GM19035 (cell line): ENCODE results near the gene TSLP.

Experiments
- ATAC-seq: cut with Tn5 transposase; IDR thresholded peaks from one replicate; pipeline ENCODE4 v1.9.1; 2021; ENCODE audit not compliant: unreplicated experiment

The TSLP gene

DNA sequence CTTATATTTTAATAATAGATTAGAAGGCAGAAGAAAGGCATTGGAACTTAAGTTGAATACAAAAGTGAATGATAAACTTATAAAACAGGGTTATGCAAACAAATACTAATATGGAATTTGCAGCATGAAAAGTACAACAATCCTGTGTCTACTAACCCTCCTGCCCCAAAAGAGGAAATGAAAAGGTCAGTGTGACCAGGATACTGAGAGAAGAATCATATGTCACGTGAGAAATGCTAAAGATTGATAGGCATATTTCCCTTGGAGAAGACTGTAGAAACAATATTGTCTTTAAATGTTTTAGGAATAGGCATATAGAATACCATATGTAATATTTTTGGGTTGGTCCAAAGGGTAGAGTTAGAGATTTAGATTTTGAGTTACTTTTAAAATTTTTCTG is 24.5 kb downstream of the TSLP start:
- ATAC-seq, result no peak

DNA sequence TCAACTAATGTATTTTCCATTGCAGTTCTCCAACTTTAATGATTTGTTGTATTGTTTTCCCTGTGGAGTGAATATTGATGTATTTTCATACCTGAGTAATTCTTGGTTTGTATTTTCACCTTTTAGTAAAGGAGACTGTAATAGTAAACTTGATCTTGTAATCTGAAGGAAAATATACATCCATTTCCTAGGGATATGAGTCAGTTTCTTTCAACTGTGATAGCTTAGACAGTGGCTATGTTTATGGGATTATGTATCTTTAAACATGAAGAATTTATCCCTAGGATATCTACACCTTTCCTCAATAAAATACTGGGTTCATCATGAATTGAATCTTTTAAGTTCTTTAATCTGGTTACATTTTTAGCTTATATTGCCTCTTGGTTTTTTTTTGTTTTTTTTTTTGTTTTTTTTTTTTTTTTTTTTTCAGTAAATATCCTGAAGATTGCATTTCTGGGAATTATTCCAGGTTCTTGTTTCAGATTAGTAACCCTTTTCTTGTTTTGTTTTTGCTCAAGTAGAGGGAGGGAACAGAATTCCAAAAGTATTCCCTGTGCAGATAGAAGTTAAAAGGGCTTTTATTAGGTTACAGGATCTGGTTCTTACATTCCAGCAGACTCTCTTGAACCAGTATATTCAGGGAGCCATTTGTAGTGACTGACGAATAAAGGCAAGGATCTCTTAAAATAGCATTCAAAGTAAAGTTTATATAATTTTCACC is 27.7 kb downstream of the TSLP start:
- ATAC-seq, result no peak

DNA sequence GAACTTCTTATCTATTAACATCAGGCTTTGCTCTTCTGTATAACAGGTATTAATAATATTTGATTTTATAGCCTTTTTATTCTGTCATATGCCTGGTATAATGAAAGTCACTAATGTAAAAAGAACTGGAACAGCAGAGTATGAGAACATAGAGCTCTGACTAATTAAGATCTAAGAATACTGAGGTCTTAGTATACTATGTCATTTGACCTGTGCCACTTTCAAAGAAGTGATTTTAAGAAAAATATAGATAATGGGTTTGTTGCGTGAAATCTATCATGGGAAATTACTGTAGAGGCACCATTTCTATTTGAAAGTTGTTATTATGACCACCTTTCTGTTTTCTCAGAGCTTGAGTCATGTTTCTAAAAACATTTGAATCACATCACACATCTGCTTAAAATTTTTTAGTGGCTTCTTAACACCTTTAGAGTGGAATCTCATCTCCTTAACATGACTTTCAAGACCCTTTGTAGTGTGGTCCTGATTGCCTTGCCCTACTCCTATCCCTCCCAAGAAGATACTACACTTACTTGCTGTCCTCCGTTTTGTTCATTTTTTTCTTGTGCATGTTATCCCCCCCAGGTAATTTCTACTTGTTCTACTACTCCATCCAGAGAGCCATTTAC is 34.9 kb downstream of the TSLP start:
- ATAC-seq, result no peak

DNA sequence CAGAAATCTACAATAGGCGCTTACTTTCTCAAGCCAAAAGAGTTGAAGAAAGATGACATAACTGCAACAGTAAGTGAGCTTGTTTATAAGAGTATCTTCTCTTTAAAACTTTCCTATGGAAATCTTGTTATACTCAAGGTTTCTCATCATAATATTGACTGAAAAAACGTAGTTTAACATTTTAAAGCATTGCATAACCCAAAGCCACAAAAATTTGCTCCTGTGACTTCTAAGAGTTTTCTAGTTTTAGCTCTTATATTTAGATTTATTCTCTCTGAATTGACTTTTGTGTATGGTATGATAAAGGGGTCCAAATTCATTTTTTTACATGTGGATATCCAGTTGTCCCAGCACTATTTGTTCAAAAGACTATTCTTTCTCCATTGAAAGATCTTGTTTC is 35.9 kb downstream of the TSLP start:
- no peak for ATAC-seq

DNA sequence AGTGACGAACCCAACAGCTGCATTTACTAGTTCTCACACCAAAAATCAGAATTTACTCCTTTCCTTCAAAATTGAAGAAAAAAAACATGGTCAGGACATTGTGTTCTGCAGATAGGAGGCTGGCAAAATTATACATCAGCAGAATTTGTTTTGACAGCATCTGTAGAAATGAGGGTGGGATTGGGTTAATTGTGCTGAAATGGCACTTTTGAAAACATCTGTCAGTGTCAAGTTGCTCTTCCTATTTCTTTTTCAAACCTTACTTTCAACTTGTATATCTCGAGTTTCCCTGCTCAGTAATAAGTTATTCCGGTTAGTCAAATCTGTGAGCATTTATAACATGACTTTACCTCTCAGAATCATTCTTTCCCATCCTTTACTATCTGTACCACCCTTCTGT is 40.4 kb downstream of the TSLP start:
- no peak for ATAC-seq

DNA sequence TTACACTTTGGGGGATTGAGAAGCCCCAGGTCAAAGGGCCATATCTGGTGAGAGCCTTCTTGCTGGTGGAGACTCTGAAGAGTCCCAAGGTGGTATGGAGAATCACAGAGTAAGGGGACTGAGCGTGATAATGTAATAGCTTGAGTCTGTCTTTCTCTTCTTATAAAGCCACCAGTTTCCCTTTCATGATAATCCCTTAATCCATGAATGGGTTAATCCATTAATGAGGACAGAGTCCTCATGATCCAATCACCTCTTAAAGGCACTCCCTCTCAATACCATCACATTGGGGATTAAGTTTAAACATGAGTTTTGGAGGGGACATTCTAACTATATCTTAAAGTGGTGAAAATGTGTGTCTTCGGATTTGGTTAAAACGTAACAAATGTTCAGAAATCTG is 42.2 kb downstream of the TSLP start:
- no peak for ATAC-seq

DNA sequence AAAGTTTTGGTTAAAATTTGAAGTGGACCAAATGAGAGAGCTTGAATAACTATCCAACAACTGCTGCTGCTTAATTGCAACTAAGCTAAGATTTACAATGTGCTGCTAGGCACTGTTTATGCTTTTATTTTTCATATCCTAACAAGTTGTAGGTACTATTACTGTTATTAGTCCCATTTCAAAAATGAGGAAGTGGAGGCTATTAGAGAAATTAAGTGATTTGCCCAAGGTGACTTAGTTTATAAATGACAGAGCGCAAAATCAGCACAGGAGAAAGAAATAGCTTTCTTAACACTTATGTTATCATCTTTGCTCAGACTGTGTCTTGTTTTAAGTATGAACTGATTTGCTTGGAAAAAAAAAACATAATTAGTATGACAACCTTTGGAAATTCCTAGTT is 43.7 kb downstream of the TSLP start:
- no peak for ATAC-seq

DNA sequence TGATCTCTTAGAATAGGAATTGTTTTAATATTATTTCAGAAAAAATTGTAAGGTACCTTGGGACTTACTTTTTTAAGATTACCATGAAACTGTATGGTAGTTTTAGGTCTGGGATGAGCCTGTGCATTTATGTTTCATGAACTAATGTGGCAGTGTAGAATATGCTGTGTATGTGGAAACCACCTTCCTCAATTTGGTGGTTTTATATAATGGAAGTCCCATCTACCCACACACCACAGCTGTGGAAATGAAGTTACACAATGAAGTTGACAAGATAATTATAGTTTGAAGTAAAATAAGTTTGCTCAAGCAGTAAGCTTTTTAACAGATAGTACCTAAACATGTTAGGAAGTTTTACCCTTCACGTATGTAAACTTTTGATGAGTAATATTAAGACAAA is 45.0 kb downstream of the TSLP start:
- ATAC-seq, result no peak

DNA sequence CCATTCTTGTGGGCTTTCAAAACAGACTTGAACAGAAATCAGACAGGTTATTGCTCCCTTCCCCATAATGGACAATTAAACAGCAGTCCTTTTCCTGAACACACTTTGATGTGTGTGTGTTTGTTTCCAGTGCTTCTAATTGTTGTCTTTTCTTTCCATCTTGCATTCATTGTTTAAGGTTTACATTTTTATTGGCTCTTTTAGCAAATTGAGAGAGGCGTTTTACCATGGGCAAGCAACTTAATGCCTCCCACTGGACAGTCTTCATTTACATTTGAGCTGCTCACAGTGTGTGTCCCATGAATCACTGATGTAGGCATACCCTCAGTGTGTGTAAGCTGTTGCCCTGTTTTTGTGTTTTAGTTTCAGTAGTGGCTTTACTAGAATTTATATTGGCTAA is 45.6 kb downstream of the TSLP start:
- ATAC-seq, result no peak

DNA sequence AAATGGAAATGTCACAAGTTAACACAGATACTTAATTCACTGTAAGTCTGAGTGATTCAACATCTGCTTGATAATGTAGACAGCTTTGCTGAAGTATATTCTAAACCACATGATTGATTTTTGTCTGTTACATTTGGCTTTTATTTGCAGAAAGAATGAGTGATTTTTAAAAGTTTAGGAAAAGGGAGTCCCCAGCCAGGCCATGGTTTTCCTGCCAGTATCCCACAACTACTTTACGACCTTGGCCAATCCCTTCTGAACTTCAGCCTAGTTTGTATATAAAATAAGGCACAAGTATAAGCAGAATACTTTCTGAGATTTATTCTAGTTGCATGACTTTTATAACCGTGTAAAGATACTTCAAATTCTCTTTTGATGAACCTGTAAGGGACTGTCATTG is 47.7 kb downstream of the TSLP start:
- no peak for ATAC-seq

DNA sequence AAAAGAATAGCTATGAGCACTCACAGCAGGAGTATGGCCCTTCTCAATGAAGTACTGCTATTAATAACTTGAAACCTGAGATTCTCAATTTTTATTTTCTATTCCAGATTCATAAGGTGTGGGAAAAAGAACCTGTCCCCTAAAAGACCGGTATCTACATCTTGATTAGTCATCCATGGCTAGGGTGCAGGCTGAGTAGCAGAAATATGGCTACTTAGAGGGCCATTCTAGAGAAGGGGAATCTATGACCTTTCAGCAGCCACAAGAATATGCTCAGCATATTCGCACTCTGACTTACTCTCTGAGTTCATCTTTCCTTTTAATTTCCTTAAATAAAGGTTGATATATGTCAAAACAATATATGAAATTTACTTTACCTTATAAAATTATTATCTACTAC is 48.3 kb downstream of the TSLP start:
- ATAC-seq, result no peak

DNA sequence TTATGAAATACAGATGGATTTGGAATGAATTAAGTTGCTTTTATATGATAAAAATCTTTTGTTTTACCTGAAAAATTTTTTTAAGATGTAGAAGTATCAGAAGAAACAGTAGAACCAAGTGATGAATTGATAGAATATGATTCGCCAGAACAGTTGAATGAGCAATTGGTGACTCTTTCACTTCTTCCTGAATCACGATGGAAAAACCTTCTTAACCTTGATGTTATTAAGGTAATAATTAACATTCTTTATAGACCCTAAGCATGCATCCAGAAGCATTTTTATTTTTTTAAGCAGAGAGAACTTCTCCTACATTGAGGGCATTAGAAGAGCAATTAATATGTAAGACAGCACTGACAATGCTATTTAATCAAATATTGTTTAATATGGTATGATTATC is 49.4 kb downstream of the TSLP start:
- no peak for ATAC-seq

DNA sequence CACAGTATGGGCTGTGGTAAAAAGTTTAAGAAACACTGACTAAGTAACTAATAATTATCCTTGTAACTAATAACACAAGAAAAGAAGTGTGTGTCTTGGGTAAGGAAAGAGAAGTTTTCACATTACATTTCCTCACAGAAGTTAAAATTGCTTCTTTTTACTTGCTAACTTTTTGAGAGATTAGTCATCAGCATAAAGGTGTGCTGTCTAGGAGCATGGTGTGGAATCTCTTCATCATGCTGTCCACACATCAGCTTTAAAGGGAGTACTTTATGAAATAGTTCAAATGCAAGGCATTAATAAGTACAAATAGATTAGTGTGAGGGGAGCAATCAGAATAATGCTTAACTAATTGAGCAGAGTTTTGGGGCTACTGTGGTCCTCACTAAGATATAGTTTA is 50.4 kb downstream of the TSLP start:
- no peak for ATAC-seq

DNA sequence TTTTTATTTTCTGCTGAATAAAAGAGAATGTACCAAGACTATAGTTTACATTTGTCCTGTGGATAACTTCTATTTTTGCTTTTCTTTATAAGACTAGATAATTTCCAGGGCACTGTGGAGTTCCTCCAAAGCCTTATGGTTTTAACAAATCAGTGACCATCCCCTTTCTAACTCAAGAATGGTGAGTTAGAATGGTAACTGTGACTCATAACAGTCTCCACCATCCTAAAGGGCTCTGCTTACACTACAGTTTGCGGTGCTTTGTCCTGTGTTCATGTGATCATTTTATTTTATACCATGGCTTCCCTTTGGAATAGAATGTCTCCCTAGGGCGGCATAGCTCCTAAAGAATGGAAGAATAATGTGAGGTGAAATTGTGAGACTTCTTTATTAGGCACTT is 50.9 kb downstream of the TSLP start:
- ATAC-seq, result no peak

DNA sequence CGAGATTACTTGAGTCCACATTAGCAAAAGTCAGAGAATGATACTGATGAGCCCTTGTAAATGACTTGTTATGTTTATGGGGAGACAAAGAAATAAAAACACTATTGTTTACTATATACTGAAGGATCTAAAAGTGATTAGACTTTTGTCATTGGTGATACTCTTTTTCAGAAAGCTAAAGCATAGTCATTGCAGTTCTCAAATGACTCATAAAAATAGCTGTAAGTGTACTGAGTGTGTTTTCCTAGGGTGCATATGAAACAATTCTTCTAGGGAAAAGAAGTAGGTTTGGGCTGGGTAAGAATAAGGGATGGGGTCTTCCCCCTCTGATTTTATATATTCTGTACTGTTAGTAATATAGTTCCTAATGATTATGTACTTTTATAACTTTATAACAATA is 53.3 kb downstream of the TSLP start:
- no peak for ATAC-seq

DNA sequence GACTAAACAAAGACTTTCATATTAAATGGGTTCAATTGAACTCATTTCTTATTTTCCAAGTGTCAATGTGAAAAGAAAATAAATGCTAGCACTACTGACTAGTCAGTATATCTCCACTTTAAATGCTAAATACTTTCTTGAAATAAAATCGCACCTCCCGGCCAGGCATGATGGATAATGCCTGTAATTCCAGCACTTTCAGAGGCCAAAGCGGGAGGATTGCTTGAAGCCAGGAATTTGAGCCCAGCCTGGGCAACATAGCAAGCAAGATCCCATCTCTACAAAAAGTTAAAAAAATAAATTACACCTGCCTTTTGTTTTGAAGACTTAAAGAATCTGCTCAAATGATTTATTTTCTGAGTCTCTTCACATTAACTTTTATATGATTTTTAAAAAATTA is 55.4 kb downstream of the TSLP start:
- no peak for ATAC-seq
